Measurements from ENCODE around the gene HCK.
"Not testable (repeated sequence)": the region's sequence is repeated elsewhere in the genome, so short reads cannot be mapped to it uniquely, and the experiment has no call there.

The HCK gene

DNA sequence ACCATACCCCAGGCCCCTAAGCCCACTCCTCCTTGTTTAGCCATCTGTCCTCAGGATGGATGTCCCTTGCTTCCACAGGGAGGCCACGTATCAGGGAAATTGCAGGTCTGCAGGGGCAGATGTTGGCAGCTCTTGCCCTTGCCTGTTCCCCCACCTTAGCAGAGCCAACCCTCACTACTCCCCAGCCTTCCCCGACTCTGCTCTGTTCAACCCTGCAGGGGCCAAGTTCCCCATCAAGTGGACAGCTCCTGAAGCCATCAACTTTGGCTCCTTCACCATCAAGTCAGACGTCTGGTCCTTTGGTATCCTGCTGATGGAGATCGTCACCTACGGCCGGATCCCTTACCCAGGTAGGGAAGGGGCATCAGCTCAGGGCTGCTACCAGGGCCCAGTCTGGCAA lies 46.7 kb downstream of the HCK start:
- no peak for DNase-seq (ENCODE audit: low spot score)

DNA sequence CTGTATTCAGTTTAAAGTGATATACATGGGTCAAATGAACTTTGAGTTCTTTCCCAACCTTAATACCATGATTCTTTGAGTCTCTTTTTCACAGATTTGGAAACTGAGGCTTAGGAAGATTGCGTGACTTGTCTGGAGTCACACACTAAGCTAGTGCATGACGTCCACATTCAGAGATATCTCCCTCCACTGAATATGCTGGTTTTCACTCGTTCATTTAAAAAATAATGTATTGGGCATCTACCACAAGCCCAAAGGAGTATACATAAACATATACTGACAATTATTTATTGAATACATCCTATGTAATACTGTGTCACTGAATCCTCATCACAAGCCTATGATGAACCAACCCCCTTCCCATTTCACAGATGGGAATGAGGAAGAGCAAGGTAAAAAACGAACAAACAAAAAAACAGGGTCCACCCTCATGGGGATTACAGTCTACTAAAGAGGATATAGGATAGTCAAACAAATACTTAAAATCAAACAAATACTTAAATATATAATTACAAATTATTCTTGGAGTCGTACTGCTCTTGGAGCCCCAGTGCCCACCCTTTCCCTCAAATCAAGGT lies 56.9 kb downstream of the HCK start:
- DNase-seq (ENCODE audit: low spot score) = no peak

- peak; percentile 96 for DNase-seq (ENCODE audit: low spot score)
Measured at GRCh38 chr20:32109392-32110172, 57.5 kb downstream of the HCK start, which contains the start of gene TM9SF4. TM9SF4 (plus strand) TSS chr20:32109714; CDS start chr20:32109741, 27 bp downstream.

GRCh38 chr20:32110173-32110704 lies 58.2 kb downstream of the HCK start:
- no peak for DNase-seq (ENCODE audit: low spot score)

DNA sequence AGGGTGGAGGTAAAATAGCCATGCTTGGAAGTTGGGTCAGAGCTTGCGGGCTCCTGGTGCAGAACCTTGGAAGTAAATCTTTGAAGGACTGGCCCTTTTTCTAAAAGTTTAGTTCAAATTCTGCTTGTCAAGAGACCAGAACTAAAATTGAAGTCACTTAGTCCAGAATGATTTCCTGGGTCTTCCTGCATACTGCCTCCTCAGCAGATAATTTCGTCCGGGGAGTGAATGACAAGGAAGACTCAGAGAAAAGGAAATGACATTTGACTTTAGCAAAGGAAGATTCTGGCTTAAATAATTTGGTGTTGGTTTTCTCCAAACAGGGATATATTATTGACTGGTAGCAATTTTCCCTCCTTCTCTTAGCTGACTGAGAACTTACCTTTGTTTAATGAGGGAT lies 58.7 kb downstream of the HCK start:
- no peak for DNase-seq (ENCODE audit: low spot score)

DNA sequence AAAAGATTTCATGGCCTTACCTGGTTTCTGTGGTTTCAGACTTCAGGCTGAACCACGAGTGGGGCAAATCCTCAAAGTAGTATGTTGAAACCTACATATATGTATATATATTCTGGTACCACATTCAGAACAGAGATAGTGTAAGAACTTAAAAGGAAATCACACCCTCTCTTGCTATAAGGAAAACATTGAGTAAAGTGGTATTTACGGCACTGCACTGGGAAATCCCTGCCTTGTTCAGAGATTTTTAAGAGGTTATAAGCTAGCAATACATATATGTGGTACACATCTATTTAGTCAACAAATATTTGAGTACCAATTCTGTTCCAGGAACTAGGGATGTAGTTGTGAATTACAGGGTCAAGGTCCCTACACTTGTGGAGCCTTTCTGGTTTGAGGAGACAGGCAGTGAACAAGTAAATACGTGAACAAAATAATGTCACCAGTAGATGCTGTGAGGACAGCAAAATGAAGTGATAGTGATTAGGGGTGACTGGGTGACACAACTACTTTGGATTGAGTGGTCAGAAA lies 59.2 kb downstream of the HCK start:
- no peak for DNase-seq (ENCODE audit: low spot score)

DNA sequence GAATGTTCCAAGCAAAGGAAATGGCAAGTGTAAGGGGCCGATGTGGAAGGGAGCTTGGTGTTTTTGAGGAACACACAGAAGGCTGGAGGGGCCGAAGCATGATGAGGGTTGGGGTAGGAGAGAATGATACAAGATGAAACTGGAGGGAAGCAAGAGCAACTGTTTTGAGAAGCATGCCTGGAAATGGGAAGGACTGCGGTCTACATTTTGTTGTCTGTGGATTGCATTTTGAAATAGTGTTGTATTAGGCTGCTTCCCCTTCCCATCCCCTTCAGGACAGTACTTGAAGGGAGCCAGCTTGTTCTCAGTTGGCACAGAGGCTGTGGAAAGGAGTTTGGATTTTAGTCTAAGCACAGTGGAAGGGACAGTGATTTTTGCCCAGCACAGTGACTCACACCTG lies 59.7 kb downstream of the HCK start:
- no peak for DNase-seq (ENCODE audit: low spot score)

DNA sequence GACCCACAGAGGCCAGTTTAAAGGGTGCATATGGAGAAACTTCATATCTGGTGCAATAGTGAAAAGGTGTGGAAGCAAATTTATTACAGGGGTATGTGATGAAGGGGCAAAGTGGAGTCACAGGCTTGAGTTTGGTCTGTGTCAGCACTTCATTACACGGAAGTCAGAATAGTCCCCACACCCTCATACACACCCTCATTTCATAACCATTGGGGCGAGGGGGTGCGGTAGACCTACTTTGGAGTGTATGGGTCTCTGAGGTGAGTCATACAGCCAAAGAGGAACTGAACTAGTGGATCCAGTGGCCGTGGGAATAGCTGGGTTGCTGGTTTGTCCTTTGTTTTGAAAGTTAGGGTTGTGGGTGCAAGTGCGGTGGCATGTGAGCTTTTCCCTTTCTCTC lies 60.8 kb downstream of the HCK start:
- DNase-seq (ENCODE audit: low spot score) = no peak

DNA sequence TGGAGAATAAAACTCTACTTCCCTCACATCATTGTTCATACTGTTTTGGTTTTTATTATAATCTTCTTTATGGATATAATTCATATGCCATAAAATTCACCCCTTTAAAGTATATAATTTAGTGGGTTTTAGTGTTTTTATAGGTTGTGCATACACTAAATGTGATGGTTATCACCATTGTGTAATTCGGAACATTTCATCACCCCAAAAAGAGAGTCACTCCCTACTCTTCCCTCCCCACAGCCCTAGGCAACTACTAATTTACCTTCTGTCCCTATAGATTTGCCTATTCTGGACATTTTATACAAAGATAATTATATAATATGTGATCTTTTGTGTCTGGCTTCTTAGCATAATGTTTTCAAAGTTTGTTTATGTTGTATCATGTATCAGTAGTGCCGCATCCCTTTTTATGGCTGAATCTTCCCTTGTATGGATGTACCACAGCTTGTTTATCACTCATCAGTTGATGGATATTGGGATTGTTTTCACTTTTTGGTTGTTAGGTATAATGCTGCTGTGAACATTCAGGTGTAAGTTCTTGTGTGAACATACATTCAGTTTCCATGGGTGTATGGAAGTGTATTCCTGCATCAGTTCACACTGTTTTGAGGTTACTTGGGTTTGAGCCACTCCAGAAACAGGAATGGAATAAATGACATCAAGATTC lies 61.7 kb downstream of the HCK start:
- DNase-seq (ENCODE audit: low spot score) = no peak

DNA sequence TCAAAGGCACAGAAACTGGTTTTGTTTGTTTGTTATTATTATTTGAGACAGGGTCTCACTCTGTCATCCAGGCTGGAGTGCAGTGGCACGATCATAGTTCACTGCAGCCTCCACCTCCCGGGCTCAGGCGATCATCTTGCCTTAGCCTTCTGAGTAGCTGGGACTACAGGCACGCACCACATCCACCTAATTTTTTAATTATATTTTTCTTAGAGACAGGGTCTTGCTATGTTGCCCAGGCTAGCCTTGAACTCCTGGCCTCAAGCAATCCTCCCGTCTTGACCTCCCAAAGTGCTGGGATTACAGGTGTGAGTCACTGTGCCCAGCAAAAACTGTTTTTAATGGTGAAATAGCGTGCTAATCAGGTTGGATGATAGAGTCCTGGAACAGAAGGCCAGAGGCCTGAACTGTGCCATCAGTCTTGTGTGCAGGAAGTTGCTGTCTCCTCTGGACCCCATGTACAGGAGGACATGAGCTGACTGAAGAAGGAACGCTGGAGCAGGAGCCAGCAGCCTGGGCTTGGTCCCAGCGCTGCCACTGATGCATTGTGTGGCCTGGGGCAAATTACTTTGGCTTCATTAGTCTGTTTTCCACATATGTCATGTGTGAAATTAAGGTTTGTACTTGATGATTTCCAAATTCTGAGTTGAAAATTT lies 62.4 kb downstream of the HCK start:
- no peak for DNase-seq (ENCODE audit: low spot score)

GRCh38 chr20:32115211-32115767 lies 63.2 kb downstream of the HCK start:
- DNase-seq (ENCODE audit: low spot score) = no peak

DNA sequence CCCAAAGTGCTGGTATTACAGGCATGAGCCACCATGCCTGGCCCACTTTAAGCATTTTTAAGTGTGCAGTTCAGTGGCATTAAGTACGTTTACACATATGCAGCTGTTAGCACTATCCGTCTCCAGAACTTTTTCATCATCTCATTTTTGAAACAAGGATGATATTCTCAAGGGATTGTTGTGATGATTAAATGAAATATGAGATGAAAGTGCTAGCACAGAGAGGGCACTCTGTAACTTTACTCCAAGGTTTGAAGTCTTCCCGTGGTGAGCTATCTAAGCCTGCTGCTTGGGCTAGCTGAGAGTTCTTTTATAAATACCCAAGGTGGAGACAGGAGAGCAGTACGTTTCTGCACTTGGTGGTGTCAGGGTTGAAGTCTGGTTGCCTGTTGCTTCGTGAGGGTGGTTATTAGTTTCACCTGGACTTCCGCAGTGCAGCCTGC lies 64.1 kb downstream of the HCK start:
- no peak for DNase-seq (ENCODE audit: low spot score)

DNA sequence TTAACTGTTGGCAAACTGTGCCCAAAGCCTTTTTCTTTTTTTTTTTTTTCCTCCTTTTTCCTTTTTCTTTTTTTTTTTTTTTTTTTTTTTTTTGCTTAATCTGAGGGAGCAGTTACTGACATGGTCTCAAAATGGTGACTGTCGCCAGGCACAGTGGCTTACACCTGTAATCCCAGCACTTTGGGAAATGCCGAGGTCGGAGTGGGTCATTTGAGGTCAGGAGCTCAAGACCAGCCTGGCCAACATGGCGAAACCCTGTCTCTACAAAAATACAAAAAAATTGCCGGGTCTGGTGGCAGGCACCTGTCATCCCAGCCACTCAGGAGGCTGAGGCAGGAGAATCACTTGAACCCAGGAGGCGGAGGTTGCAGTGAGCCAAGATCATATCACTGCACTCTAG lies 64.8 kb downstream of the HCK start:
- not testable (repeated sequence) for DNase-seq (ENCODE audit: low spot score)

- not testable (repeated sequence) for DNase-seq (ENCODE audit: low spot score)
Measured at GRCh38 chr20:32118427-32118826, 66.4 kb downstream of the HCK start.

GRCh38 chr20:32119734-32120133 lies 67.7 kb downstream of the HCK start:
- no peak for DNase-seq (ENCODE audit: low spot score)

- DNase-seq (ENCODE audit: low spot score) = not testable (repeated sequence)
Measured at GRCh38 chr20:32121908-32122307, 69.9 kb downstream of the HCK start.

DNA sequence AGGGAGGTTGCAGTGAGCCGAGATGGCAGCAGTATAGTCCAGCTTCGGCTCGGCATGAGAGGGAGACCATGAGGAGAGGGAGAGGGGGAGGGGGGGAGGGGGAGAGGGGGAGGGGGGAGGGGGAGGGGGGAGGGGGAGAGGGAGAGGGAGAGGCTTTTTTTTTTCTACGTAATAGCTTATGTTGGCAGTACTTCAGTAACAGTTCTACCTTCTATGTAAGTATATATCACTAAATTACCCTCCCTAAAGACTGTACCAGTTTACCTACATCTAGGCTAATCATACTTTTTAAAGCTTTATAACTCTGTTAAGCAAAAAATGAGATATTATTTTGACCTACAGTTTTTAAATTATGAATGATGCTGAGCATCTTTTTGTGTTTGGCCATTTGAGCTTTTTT lies 71.0 kb downstream of the HCK start:
- no peak for DNase-seq (ENCODE audit: low spot score)

DNA sequence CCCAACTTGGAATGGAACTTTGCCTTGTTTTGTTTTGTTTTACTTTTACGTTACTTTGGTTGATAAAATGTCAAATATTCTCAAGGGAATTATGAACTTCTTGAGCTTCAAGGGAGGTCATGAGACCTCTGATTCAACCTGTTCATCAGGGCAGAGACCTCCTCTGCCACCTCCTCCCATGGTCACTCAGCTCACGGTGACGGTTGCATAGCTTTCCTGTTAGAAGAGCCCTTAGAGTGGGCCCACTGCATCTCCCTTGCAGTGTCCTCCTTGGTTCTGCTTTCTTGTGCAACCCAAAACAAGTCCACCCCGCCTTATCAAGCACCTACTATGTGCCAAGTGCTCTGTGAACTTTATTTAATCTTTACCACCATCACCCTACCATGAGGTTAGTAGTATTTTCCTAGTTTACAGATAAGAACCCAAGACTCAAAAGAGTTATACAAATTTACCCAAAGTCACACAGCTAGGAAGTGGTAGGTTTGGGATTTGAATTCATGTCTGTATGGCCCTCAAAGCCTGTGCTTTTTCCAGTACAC lies 72.9 kb downstream of the HCK start:
- no peak for DNase-seq (ENCODE audit: low spot score)

DNA sequence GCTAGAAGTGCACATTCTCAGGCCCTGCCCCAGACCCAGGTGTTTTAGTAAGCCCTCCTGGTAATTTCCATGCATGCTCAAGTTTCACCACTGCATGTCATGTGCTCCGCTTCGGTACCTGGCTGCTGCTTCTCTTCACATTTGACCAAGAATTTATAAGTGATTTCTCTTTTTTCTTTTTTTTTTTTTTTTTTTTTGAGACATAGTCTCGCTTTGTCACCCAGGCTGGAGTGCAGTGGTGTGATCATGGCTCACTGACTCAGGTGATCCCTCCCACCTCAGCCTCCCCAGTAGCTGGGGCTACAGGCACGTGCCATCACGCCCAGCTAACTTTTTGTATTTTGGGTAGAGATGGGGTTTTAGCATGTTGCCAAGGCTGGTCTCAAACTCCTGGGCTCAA lies 73.5 kb downstream of the HCK start:
- DNase-seq (ENCODE audit: low spot score) = no peak

- no peak for DNase-seq (ENCODE audit: low spot score)
Measured at GRCh38 chr20:32126919-32127318, 74.9 kb downstream of the HCK start.

DNA sequence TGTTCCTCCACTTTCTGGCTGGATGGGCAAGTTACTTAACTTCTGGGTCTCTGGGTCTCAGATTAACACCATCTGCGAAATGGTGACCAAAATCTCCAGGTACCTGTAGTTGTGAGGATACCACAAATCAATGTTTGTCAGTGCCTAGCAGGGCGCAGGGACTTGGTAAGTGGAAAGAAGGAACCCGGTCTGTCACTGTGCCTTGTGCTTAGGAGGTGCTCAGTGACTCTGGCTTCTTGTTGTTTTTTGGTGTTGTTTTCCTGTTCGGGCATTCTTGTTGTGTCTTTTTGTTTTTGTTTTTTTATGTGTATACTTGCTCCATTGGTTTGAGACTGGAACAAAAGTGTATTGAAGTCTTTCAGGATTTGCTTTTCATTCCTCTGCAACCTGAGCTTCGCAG lies 75.3 kb downstream of the HCK start:
- no peak for DNase-seq (ENCODE audit: low spot score)

- DNase-seq (ENCODE audit: low spot score) = no peak
Measured at GRCh38 chr20:32128167-32128566, 76.1 kb downstream of the HCK start.
